Measurements from ENCODE around the gene TMEM41A.
"Not testable (repeated sequence)": the region's sequence is repeated elsewhere in the genome, so short reads cannot be mapped to it uniquely, and the experiment has no call there.

TMEM41A gene

DNA sequence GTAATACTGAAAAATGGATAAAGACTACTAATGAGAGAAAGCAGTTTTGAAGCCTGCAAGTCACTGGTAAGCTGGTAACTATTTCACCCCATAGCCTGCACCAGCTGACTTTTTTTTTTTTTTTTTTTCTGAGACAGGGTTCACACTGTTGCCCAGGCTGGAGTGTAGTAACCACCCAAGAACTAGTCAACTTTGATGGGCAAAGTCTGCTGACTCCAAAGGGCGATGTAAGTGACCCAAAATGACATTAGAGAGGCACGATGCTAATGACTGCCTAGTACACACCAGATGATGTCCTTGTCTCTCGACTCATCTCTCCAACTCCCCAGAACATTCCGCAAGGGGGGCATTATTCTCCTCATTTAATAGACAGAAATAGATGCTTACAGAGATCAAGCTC, 12.9 kb upstream of the TMEM41A start:
- in situ Hi-C loops (cut with MboI; ENCODE audit: low sequenced_read_pairs): no loop called here
- no peaks in the 10 kb centered on the region for H3K36me3 ChIP-seq (replicated peaks)
- no peak for DNase-seq (ENCODE audit: low spot score in 2 of 2)
- H3K27me3 ChIP-seq (ENCODE audit: low read depth): no peaks in the 10 kb centered on the region
- no peak overlapping the region for H3K4me3 ChIP-seq
- no peaks in the 10 kb centered on the region for H3K4me1 ChIP-seq
- no peaks in the 10 kb centered on the region for H3K9me3 ChIP-seq

DNA sequence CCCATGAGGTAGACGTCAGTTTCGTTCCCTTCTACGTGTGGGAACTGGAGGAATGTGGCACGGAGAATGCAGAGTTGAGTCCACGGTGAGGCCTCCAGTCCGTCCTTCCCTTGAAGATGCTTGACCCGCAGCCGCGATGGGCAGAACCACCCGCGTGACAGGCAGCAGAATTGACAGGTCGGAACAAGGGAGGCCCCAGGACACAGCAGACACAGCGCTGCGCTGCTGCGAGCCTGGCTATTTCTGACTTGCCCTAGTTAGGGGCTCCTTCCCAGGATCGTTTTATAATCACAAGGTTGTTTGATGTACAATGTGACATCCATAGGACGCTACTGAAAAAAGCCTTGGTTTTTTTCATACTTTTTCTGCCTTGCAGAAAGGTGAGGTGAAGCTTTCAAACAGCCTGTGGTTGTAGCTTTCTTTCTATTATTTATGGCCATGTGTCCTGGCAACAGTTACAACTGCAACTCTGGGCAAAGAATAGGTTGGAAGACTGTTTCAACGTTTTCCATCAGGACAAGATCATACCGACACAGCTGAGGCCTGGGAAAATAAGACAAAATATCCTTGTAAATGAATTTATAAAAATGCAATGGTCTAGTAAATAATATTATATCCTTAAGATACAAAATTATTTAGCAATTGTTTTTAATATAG, 9.6 kb upstream of the TMEM41A start:
- no peak overlapping the region for H3K4me3 ChIP-seq
- no peak for DNase-seq (ENCODE audit: low spot score in 2 of 2)
- no peaks in the 10 kb centered on the region for H3K27me3 ChIP-seq (ENCODE audit: low read depth)
- H3K9me3 ChIP-seq: no peaks in the 10 kb centered on the region
- in situ Hi-C loops (cut with MboI; ENCODE audit: low sequenced_read_pairs): no loop called here
- no peaks in the 10 kb centered on the region for H3K36me3 ChIP-seq (replicated peaks)
- no peaks in the 10 kb centered on the region for H3K4me1 ChIP-seq

DNA sequence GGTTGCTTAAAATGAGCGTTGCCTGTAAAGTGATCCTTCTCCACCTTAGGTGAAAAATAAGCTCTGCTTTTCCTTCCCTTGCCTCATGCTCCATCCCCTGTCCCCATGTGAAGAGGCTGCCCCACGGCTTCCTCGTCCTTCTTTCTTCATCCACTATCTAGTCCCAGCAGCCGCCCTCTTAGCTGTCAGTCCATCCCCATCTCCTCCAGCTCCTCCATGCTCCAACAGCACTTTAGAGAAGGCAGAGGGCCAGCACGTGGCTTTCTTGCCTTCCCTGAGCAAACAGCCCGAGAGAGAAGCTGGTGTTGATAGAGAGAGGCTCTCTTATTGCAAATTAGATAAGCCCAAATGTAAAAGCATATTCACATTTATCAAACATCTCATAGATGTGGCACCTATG, 9.0 kb upstream of the TMEM41A start:
- Histone ChIP-seq H3K4me1 (no peaks in the 10 kb centered on the region), H3K36me3 (replicated peaks) (no peaks in the 10 kb centered on the region), H3K27me3 (ENCODE audit: low read depth) (no peaks in the 10 kb centered on the region), H3K9me3 (no peaks in the 10 kb centered on the region), H3K4me3 (no peak overlapping the region)
- in situ Hi-C loops (cut with MboI; ENCODE audit: low sequenced_read_pairs): no loop called here
- DNase-seq (ENCODE audit: low spot score in 2 of 2): no peak

DNA sequence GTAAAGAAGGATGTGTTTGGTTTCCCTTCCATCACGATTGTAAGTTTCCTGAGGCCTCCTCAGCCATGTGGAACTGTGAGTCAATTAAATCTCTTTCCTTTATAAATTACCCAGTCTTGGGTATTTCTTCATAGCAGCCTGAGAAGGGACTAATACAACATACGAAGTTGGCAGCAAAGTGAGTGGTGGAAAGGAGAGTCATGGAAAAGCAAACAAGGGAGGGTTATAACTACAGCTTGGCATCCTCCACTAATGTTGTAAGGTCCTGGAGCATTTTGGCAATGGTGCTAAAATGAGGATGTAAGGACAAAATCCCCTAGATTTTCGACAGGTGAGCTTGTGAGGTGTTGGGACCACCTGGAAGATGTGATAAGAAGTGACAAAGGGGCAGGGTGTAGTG, 5.8 kb upstream of the TMEM41A start:
- DNase-seq (ENCODE audit: low spot score in 2 of 2): no peak
- in situ Hi-C loops (cut with MboI; ENCODE audit: low sequenced_read_pairs): no loop called here
- no peak overlapping the region for H3K4me3 ChIP-seq
- H3K4me1 ChIP-seq: no peaks in the 10 kb centered on the region; the same call in 1 of the 2 replicates
- H3K9me3 ChIP-seq: no peaks in the 10 kb centered on the region
- H3K36me3 ChIP-seq (replicated peaks): no peaks in the 10 kb centered on the region
- no peaks in the 10 kb centered on the region for H3K27me3 ChIP-seq (ENCODE audit: low read depth)

DNA sequence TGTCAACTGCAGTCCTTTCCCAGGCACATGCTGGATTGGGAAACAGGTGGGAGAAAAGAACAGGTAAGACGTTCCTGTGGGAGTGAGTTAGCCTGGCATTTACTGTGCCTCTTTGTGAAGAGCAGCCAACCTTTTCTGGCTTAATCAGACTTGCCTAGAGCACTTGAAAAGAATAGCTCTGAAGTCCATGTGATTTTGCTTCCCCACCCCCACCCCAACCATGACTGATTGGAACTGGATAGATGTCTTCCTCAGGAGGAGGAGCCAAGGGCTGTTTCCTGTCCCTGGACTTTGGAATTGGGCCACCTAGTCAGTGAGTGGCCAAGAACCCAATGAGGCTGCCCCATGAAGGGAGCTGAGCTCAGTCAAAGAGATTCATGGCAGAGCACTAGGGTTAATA, 4.7 kb upstream of the TMEM41A start:
- Histone ChIP-seq H3K36me3 (replicated peaks) (peaks cover 2% of the 10 kb centered on the region; the same call in 1 of the 2 replicates), H3K4me1 (peaks cover 4% of the 10 kb centered on the region; the same call in 1 of the 2 replicates), H3K9me3 (no peaks in the 10 kb centered on the region), H3K27me3 (ENCODE audit: low read depth) (no peaks in the 10 kb centered on the region), H3K4me3 (no peak overlapping the region)
- no peak for DNase-seq (ENCODE audit: low spot score in 2 of 2)
- in situ Hi-C loops (cut with MboI; ENCODE audit: low sequenced_read_pairs): no loop called here

DNA sequence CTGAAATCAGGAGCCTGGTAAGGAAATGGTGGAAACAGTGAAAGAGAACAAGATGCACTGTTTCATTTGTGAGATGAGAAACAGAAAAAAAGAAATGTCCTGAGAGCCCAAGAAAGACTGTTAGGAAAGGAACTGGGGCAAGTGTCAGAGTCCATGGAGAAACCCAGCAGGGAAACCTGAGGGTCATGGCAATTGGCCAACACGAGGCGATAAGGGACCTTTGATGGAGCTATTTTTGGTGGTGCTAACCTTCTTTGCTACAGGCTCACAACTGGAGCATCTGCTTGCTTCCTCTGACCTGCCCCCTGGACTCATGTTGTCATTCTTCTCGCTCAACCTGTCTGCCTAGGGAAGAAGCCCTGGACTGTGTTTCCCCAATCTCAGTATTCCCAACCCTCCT, 4.2 kb upstream of the TMEM41A start:
- H3K4me3 ChIP-seq: no peak overlapping the region
- H3K27me3 ChIP-seq (ENCODE audit: low read depth): no peaks in the 10 kb centered on the region
- in situ Hi-C loops (cut with MboI; ENCODE audit: low sequenced_read_pairs): no loop called here
- peaks cover 5% of the 10 kb centered on the region; the same call in 1 of the 2 replicates for H3K36me3 ChIP-seq (replicated peaks)
- no peaks in the 10 kb centered on the region for H3K9me3 ChIP-seq
- H3K4me1 ChIP-seq: peaks cover 4% of the 10 kb centered on the region; the same call in 1 of the 2 replicates
- no peak for DNase-seq (ENCODE audit: low spot score in 2 of 2)

DNA sequence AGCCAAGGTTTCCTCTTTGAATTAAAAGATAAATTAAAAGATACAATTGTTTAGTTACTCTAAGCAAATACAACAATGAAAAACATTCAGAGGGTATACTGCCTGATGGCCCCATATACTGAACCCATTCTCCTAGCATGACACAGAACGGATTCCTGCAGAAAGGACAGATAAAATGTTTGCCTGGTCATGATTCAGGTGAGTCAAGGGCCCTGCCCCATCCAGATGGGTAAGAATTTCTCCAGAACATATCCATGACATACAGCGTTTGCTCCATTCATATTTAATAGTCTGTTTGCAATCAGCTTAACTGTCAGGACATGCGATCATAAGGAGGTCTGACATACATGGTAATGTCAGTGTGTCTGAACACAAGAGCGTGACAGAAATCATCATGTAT, 8.6 kb downstream of the TMEM41A start:
- Histone ChIP-seq H3K9me3 (no peaks in the 10 kb centered on the region), H3K4me1 (no peaks in the 10 kb centered on the region), H3K27me3 (ENCODE audit: low read depth) (no peaks in the 10 kb centered on the region), H3K36me3 (replicated peaks) (peaks cover 56% of the 10 kb centered on the region), H3K4me3 (no peak overlapping the region)
- in situ Hi-C loops (cut with MboI; ENCODE audit: low sequenced_read_pairs): no loop called here
- DNase-seq (ENCODE audit: low spot score in 2 of 2): no peak

DNA sequence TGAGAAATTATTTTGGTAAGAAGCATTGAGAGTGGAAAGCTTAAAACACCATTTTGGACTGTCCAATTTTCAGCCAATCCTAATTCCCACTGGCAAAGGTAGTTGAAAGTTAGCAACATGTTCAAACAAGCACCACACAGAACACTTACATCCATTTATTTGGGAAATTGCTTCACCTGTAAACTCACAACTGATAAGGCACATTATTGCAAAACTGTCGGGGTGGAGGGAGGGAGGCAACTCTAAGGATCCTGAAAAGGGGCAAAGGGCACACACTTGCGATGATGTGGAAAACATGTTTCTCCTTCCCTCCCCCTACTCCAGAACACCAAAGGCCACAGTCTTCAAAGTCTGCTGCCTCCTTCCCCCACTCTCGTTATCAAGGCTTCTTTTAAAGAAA, 9.4 kb downstream of the TMEM41A start:
- H3K36me3 ChIP-seq (replicated peaks): peaks cover 48% of the 10 kb centered on the region

DNA sequence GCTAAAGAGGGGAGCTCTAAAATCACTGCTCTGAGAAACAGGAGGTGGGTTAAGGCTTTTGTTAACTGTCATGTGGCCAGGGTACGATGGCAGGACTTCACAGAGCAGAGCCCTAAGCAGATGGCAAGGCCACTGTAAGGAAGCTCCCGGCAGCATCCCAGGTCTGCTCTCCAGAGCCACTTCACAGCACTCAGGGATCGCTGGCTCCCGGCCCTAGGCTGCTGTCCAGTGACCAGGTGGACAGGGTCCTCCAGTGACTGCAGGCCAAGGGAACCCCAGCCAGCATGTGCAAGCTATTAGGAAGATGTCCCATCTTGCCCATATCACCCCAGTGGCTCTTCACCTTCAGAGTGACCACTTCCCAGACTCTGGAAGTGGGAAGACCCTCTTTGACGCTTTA, 10.4 kb downstream of the TMEM41A start:
- no peaks in the 10 kb centered on the region for H3K9me3 ChIP-seq
- peaks cover 38% of the 10 kb centered on the region for H3K36me3 ChIP-seq (replicated peaks)
- no peaks in the 10 kb centered on the region for H3K27me3 ChIP-seq (ENCODE audit: low read depth)
- H3K4me1 ChIP-seq: no peaks in the 10 kb centered on the region
- DNase-seq (ENCODE audit: low spot score in 2 of 2): no peak
- no peak overlapping the region for H3K4me3 ChIP-seq
- in situ Hi-C loops (cut with MboI; ENCODE audit: low sequenced_read_pairs): no loop called here

More for the DNA sequence above, 9.4 kb downstream of the TMEM41A start:
- Histone ChIP-seq H3K4me3 (no peak overlapping the region), H3K27me3 (ENCODE audit: low read depth) (no peaks in the 10 kb centered on the region), H3K4me1 (no peaks in the 10 kb centered on the region), H3K9me3 (no peaks in the 10 kb centered on the region)
- DNase-seq (ENCODE audit: low spot score in 2 of 2): no peak
- in situ Hi-C loops (cut with MboI; ENCODE audit: low sequenced_read_pairs): no loop called here

DNA sequence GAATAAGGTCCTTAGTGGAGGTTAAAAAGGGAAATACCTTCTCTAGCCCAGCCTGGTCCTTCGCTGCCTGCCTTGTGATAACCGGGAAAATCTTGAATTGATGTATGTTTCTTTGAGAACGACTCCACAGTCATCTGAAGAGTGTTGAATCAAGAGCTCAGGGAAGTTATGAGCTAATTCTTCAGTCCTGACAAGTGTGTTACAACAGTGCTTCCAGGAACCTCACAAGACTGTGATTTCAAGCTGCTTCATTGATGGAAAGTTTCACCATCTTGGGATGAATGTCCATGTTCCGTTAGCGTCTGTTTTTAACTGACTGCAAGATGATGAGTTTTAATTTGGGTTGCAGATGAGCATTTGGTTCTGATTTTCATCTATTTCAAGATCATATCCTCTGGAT, 12.4 kb downstream of the TMEM41A start:
- Histone ChIP-seq H3K27me3 (ENCODE audit: low read depth) (no peaks in the 10 kb centered on the region), H3K36me3 (replicated peaks) (peaks cover 21% of the 10 kb centered on the region), H3K9me3 (no peaks in the 10 kb centered on the region), H3K4me1 (no peaks in the 10 kb centered on the region), H3K4me3 (no peak overlapping the region)
- in situ Hi-C loops (cut with MboI; ENCODE audit: low sequenced_read_pairs): no loop called here
- DNase-seq (ENCODE audit: low spot score in 2 of 2): no peak

DNA sequence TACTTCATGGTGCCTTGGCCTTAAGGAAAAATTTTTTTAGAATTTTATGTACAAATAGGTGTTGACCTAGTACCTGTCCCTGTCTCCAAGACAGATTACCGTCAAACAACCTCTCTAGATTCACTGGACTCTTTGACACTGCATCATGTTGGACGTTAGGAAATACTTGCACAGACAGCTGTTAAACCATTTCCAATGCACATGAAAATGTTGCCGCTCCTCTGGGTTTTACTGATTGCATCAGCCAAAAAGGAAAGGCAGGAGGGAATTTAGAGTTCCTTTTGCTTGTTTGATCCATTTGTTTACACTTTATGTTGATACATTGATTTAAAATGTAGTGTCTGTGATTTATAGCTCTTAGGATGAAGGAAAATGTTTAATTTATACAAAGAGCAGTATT, 14.5 kb downstream of the TMEM41A start:
- H3K36me3 ChIP-seq (replicated peaks): peaks cover 8% of the 10 kb centered on the region
- in situ Hi-C loops (cut with MboI; ENCODE audit: low sequenced_read_pairs): no loop called here
- no peak for DNase-seq (ENCODE audit: low spot score in 2 of 2)

DNA sequence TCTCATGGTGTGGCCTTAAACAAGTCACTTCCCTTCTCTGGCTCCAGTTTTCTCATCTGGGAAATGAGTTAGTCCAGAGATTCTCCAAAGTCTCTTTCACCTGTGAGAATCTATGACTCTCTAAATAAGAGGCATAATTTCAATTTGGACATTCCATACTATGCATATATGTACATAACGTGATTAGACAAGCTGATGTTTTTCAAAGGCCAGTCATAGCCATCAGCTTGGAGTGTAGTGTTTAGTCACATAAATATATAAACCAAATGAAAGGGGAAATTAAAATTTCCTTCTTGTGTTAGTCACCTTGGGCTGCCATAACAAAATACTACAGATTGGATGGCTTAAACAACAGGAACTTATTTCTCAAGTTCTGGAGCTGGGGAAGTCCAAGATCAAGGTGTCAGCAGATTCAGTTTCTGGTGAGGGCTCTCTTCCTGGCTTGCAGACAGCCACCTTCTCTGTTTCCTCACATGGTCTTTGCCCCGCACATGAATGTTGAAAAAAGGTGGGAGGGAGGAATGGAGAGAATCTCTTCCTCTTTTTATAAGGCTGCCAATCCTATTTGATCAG, 19.4 kb downstream of the TMEM41A start:
- in situ Hi-C loops (cut with MboI; ENCODE audit: low sequenced_read_pairs): no loop called here
- Histone ChIP-seq H3K4me1 (no peaks in the 10 kb centered on the region), H3K9me3 (no peaks in the 10 kb centered on the region), H3K4me3 (no peak overlapping the region), H3K27me3 (ENCODE audit: low read depth) (no peaks in the 10 kb centered on the region), H3K36me3 (replicated peaks) (no peaks in the 10 kb centered on the region)
- DNase-seq (ENCODE audit: low spot score in 2 of 2): no peak

More for the DNA sequence above, 14.5 kb downstream of the TMEM41A start:
- no peaks in the 10 kb centered on the region for H3K27me3 ChIP-seq (ENCODE audit: low read depth)
- H3K4me1 ChIP-seq: no peaks in the 10 kb centered on the region
- H3K9me3 ChIP-seq: no peaks in the 10 kb centered on the region
- H3K4me3 ChIP-seq: no peak overlapping the region

DNA sequence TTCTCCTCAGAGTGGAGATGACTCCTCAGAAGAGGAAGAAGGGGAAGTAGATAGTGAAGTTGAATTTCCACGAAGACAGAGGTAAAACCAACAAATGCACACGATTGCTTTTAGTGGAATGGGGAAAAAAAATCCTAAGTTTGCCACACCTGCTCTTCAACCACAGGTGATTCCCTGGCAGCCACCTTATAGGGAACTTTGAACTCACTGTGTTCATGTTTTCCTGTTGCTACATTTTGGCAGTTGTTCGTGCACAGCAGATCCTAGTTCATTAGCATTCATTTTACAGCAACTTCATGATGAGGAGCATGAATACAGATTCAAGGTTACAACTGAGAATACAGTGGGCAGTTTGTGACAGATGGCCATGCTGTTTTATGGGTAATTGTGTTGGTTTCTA, 21.5 kb downstream of the TMEM41A start:
- H3K36me3 ChIP-seq (replicated peaks): no peaks in the 10 kb centered on the region
- in situ Hi-C loops (cut with MboI; ENCODE audit: low sequenced_read_pairs): no loop called here
- no peaks in the 10 kb centered on the region for H3K27me3 ChIP-seq (ENCODE audit: low read depth)
- no peak for DNase-seq (ENCODE audit: low spot score in 2 of 2)
- H3K4me3 ChIP-seq: no peak overlapping the region
- H3K9me3 ChIP-seq: no peaks in the 10 kb centered on the region
- no peaks in the 10 kb centered on the region for H3K4me1 ChIP-seq

DNA sequence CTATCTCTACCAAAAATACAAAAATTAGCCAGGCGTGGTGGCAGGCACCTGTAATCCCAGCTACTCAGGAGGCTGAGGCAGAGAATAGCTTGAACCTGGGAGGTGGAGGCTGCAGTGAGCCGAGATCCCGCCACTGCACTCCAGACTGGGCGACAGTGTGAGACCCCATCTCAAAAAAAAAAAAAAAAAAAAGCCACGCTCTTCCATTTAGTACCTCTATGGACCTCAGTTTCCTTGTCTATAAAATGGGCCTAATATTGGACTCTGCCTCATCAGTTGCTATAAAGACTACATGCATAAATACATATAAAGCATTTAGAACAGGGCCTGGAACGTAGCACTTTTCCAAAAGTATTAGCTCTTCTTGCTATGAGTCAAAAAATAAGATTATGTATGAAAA, 23.9 kb downstream of the TMEM41A start:
- H3K4me3 ChIP-seq; H3K4me1 ChIP-seq; DNase-seq (ENCODE audit: low spot score in 2 of 2); H3K36me3 ChIP-seq (replicated peaks); in situ Hi-C loops (cut with MboI; ENCODE audit: low sequenced_read_pairs); H3K9me3 ChIP-seq; H3K27me3 ChIP-seq (ENCODE audit: low read depth): not testable (repeated sequence)

Measured in HAP-1 (cell line).